Right ventricle myocardium superior (tissue), 1 donor: ENCODE measurements around the gene SLC12A5. TPM values are rescaled to one million over a fixed set of nuclear protein-coding genes. Genes with fewer than 3 reads are reported as not detected.

Source experiments
- total RNA-seq: library from RNA; stranded (reverse); fragmentation: NEBNext Ultra II Directional; extraction: Animal tissue kit (Norgen Biotek cat#: 25700); gene quantifications from one replicate; pipeline ENCODE4 v1.2.1, GENCODE V29; 2021
- donor health status: DM: no; HTN: yes; CAD: no; lungs with severe emphysema.

Gene SLC12A5
- total RNA-seq, 1 donor from 2014 or later: not detected

Other genes with a start within 250 kb of the SLC12A5 start
- gene WFDC3, start 237.3 kb upstream of the SLC12A5 start, total RNA-seq: 0.54 TPM
- 14.5 TPM for gene DNTTIP1, start 237.3 kb upstream of the SLC12A5 start, total RNA-seq
- 1.1 TPM for gene UBE2C, start 216.6 kb upstream of the SLC12A5 start, total RNA-seq
- gene TNNC2, start 201.9 kb upstream of the SLC12A5 start, total RNA-seq: 0.43 TPM
- 22.1 TPM for gene SNX21, start 195.4 kb upstream of the SLC12A5 start, total RNA-seq
- gene ACOT8, start 171.8 kb upstream of the SLC12A5 start, total RNA-seq: 28.1 TPM
- 1.4 TPM for gene ZSWIM3, start 171.6 kb upstream of the SLC12A5 start, total RNA-seq
- 10.1 TPM for gene ZSWIM1, start 148.0 kb upstream of the SLC12A5 start, total RNA-seq
- gene SPATA25, start 141.6 kb upstream of the SLC12A5 start, total RNA-seq: 1.7 TPM
- 6.5 TPM for gene NEURL2, start 138.0 kb upstream of the SLC12A5 start, total RNA-seq
- 113 TPM for gene CTSA, start 137.9 kb upstream of the SLC12A5 start, total RNA-seq
- 118 TPM for gene PLTP, start 117.1 kb upstream of the SLC12A5 start, total RNA-seq
- gene PCIF1, start 94.5 kb upstream of the SLC12A5 start, total RNA-seq: 21.8 TPM
- gene ZNF335, start 57.0 kb upstream of the SLC12A5 start, total RNA-seq: 7.6 TPM
- gene MMP9, start 20.3 kb upstream of the SLC12A5 start, total RNA-seq: 0.48 TPM
- 23.0 TPM for gene NCOA5, start 60.7 kb downstream of the SLC12A5 start, total RNA-seq
- 7.4 TPM for gene CD40, start 89.1 kb downstream of the SLC12A5 start, total RNA-seq